GM21390 (cell line): ENCODE measurements around the gene USP24.

Experiments
- ATAC-seq: cut with Tn5 transposase; IDR thresholded peaks from one replicate; pipeline ENCODE4 v1.9.1; 2021; ENCODE audit not compliant: unreplicated experiment

USP24 gene

DNA sequence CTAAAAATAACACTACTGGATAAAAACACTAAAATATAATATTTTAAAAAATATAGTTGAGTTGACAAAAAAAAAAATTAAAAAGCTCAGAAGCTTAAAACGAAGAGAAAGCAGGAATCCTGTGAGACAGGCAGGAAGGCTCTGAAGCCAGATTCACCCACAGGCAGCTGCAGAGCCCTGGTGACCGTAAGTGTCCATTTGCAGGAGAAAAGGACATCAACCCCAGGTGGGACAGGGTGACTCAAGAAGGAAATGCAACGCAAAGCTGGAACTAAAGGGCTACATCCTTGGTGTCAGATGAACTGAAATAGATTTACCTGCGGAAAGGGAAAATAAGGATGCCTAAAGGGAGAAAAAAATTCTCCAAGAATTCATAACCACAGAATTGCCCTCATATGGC is 46.8 kb downstream of the USP24 start:
- ATAC-seq: no peak

DNA sequence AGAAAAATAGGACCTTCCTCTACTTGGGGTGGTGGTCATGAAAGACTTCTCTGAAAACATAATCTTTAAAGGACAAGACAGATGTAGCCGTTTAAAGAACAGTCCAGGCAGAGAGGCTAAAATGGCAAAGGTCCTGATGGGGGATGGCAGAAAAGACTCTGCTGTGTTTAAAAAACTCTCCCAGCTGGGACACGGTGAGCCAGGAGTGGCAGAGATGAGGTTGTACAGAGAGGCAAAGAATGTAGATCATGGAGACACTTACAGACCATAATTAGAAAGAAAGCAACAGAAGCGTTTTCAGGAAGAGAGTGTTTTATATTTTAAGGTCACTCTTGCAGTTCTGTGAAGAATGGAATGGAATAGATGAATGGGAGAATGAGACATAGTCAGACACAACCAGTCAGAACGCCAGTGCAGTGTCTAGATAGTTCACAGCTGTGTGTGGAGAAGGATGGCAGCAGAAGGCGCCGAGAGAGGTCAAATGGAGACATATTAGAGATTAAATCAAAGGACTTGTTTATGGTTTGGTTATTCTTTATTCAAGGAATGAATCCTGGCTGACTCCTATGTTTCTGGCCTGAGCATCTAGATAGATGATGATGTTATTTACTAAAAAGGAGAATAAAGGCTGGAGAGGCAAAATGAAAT is 47.8 kb downstream of the USP24 start:
- ATAC-seq: no peak

DNA sequence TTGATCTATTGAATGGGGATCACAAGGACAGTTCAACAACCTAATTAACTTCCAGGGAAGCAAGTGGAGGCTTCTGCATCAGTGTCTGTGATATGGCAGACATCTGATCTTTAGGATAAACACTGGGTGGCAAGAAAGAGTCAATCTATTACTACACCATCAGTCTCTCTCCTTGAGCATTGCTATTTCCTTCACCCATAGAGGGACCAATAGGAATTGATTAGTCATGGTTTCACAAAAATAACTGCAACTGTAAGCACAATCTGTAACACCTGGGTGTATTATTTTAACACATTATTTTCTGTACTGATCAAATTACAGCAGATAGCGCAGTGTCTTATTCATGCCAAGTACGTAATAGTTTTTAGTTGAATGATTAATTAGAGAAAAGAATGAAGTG is 50.3 kb downstream of the USP24 start:
- no peak for ATAC-seq

GRCh38 chr1:55159571-55159970 is 55.6 kb downstream of the USP24 start:
- ATAC-seq: no peak

GRCh38 chr1:55156608-55157007 is 58.6 kb downstream of the USP24 start:
- no peak for ATAC-seq

DNA sequence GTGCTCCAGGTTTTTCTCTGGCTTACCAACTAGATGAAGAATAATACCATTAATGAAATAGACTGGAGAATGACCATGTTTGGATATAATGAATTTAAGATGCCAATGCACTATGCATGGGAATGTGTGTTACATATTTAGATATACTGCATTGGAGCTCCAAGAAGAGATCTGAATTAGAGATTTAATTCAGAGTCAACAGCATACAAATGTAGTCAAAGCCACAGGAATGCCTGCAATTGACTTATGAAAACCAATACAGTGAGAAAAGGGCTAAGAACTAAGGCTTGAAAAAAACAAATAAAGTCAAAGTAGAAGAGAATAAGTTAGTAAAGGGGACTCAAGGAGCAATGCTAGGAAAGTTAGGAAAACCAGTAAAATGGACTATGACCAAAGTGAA is 59.1 kb downstream of the USP24 start:
- ATAC-seq: no peak

- no peak for ATAC-seq
Measured at GRCh38 chr1:55155522-55155921, 59.6 kb downstream of the USP24 start.

GRCh38 chr1:55154616-55155015 is 60.5 kb downstream of the USP24 start:
- ATAC-seq: no peak

- ATAC-seq: no peak
Measured at GRCh38 chr1:55153031-55153430, 62.1 kb downstream of the USP24 start.

GRCh38 chr1:55150880-55151588 is 64.1 kb downstream of the USP24 start:
- ATAC-seq: peak; percentile 97

GRCh38 chr1:55148676-55149075 is 66.5 kb downstream of the USP24 start:
- no peak for ATAC-seq

DNA sequence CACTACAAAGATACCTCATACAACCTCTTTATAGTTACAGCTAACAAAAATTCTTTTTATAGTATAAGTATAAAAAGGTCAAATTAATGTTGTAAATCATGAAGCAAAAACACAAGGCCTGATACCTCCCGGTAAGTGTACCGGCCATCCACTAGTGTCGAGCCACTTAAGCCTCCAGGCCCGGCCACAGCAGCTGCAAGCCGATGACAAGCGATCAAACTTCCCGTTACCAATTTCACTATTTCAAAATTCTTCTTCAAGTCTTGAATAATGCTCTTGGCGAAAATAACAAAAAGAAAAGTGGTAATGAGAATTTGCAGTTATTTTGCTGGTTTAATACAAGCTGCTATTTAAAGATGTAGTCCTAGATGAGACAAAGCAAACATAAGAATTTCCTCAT is 67.6 kb downstream of the USP24 start:
- no peak for ATAC-seq

- no peak for ATAC-seq
Measured at GRCh38 chr1:55146781-55147180, 68.4 kb downstream of the USP24 start.

GRCh38 chr1:55144886-55145285 is 70.3 kb downstream of the USP24 start:
- no peak for ATAC-seq

DNA sequence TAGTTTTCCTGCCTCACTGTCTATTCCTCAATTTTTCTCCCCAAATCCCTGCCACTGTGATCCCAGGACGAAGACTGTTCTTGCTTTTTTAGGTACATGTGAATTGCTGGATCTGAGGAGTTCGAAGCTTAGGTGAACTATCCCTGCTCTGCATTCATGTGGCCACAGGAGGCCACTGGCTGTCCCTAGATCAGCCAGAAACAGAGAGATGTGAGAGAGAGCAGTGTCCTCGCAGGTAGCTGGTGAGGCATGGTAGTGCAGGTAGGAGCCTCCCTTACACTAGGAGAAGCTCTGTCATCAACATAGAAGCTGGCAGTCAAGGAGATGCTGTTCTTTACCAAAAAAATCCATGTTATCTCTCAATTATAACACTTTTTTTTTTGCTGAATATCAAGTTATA is 71.5 kb downstream of the USP24 start:
- no peak for ATAC-seq

DNA sequence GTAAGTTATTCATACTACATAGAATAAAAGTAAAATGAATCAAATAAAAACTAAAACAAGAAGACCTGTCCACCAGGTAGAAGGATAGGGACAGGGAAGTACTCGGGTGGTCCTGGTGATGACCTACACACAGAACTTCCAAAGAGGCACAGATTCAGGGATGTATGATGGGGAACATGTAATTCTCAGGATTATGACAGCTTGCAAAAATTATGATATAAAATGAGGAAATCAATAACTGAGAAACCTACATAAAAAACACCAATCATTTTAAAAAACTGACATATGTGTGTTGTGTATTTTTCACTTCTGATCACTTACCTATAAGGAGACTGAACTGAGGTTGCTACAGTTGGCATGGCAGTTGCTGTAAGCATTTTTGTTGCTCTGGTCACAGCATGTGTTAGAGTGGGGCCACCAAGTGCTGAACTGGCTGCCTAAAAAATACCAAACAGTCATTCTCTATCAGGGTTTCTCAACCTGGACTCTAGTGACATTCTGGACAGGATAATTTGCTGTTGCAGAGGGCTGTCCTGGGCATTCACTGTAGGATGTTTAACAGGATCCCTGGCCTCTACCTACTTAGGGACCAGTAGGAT is 73.8 kb downstream of the USP24 start:
- no peak for ATAC-seq

DNA sequence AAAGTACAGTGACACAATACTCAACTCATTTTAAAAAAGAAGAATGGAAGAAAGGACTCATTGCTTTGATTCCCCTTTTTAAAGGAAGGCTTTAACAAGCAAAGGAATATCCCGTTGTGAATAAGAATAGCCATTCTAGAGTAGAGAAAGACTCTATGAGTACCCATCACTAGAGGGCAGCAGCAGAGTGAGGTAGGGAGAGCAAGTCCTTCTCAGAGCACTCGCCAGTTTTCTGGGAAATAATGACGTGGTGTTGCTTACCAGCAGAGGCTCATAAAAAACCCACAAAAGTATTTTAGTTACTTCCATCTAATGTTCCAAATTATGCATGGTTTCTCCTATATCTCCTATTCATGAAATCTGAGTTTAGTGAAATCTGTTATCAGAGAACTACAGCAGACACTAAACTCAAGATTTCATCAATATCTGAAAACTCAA is 74.6 kb downstream of the USP24 start:
- ATAC-seq: peak; percentile 88

GRCh38 chr1:55140137-55140536 is 75.0 kb downstream of the USP24 start:
- no peak for ATAC-seq

DNA sequence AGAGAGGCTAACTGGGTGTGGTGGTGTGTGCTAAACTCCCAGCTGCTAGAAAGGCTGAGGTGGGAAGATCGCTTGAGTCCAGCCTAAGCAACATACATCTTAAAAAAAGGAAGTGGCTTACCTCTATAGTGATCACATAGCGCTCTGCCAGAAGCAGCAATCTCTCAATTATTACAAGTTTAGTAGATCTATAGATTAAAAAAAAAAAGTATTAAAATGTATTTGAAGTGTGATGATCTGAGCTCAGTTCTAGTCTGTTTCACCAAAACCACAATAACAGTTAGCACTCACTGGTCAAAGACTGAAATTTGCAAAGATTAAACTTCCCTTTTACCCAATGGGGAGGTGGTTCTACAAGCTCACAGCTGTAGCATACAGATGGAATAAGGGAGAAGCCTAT is 76.3 kb downstream of the USP24 start:
- ATAC-seq: no peak

GRCh38 chr1:55134152-55134808 is 80.9 kb downstream of the USP24 start:
- no peak for ATAC-seq

- ATAC-seq: no peak
Measured at GRCh38 chr1:55131801-55132200, 83.4 kb downstream of the USP24 start.

GRCh38 chr1:55131218-55131617 is 83.9 kb downstream of the USP24 start:
- no peak for ATAC-seq
